IMR-90 (cell line): ENCODE measurements around the gene HNRNPC. TPM values are rescaled to one million over a fixed set of nuclear protein-coding genes. Genes with fewer than 3 reads are reported as not detected.

ENCODE experiments used
- ATAC-seq: fragments of 200-7000 bp; cut with Tn5 transposase; 2 replicates; pipeline ENCODE4 v1.9.1; 2020; ENCODE audit warnings: low read depth, mild to moderate bottlenecking, moderate library complexity
- BruUV-seq: library from RNA; stranded (reverse); fragments of 400-500 nt; replicated peaks from 2 replicates; lab custom pipeline; 2021; lab: Mats Ljungman, UMichigan
- CTCF ChIA-PET: fragments of 300-600 bp; formaldehyde crosslinking; extraction: SDS; loops from one replicate; lab custom pipeline; 2021; ENCODE audit warnings: antibody characterized with exemption; lab: Yijun Ruan, JAX
- POLR2A ChIA-PET: fragments of 300-600 bp; sonication (Branson Sonifier 250); formaldehyde crosslinking; loops from one replicate; lab custom pipeline; 2022; ENCODE audit warnings: antibody characterized with exemption; ENCODE audit not compliant: unreplicated experiment; lab: Charles Lee
- DNase-seq: peaks from one replicate; pipeline ENCODE4 v3.0.0; 2013
- H2AFZ ChIP-seq: replicated peaks from 2 replicates; pipeline ENCODE3; 2013; ENCODE audit warnings: low read length, mild to moderate bottlenecking; ENCODE audit not compliant: poor library complexity
- H2AK5ac ChIP-seq: 2 replicates; pipeline ENCODE4 v1.6.1; 2013; ENCODE audit warnings: low read depth, low read length, inconsistent platforms
- H2AK9ac ChIP-seq: replicated peaks from 2 replicates; pipeline ENCODE3; 2013; ENCODE audit warnings: mild to moderate bottlenecking, low read depth, low read length, moderate library complexity; ENCODE audit not compliant: poor library complexity
- H2BK120ac ChIP-seq: 2 replicates; pipeline ENCODE4 v1.6.1; 2013; ENCODE audit warnings: low read depth, low read length, inconsistent platforms
- H2BK15ac ChIP-seq: 3 replicates; pipeline ENCODE4 v1.6.1; 2013; ENCODE audit warnings: low read depth, low read length, inconsistent platforms
- H2BK20ac ChIP-seq: 2 replicates; pipeline ENCODE4 v1.6.1; 2013; ENCODE audit warnings: low read depth, mild to moderate bottlenecking, inconsistent platforms, low read length, moderate library complexity
- H2BK5ac ChIP-seq: 2 replicates; pipeline ENCODE4 v1.6.1; 2013; ENCODE audit warnings: mild to moderate bottlenecking, low read depth, low read length, inconsistent platforms; ENCODE audit not compliant: poor library complexity, severe bottlenecking
- H3K14ac ChIP-seq: replicated peaks from 2 replicates; pipeline ENCODE4 v1.6.1; 2013; ENCODE audit warnings: low read depth, low read length, inconsistent platforms
- H3K18ac ChIP-seq: 2 replicates; pipeline ENCODE4 v1.6.1; 2013; ENCODE audit warnings: low read depth, low read length, control low read depth
- H3K23ac ChIP-seq: 2 replicates; pipeline ENCODE4 v1.6.1; 2013; ENCODE audit warnings: low read depth, low read length, inconsistent platforms
- H3K27ac ChIP-seq: 2 replicates; pipeline ENCODE4 v1.5.1; 2013; ENCODE audit warnings: mild to moderate bottlenecking, control low read depth, low read length; ENCODE audit not compliant: insufficient read depth
- H3K27me3 ChIP-seq: 2 replicates; pipeline ENCODE4 v1.6.1; 2013; ENCODE audit warnings: low read length; ENCODE audit not compliant: control insufficient read depth, insufficient read depth
- H3K36me3 ChIP-seq: 2 replicates; pipeline ENCODE4 v1.6.1; 2013; ENCODE audit warnings: low read length, mixed read lengths; ENCODE audit not compliant: control insufficient read depth, insufficient read depth
- H3K4ac ChIP-seq: 2 replicates; pipeline ENCODE4 v1.6.1; 2013; ENCODE audit warnings: low read depth, low read length, inconsistent platforms
- H3K4me1 ChIP-seq: 2 replicates; pipeline ENCODE4 v1.6.1; 2013; ENCODE audit warnings: low read length, mixed read lengths; ENCODE audit not compliant: control insufficient read depth, insufficient read depth
- H3K4me2 ChIP-seq: 2 replicates; pipeline ENCODE4 v1.6.1; 2013; ENCODE audit warnings: low read depth, mild to moderate bottlenecking, control low read depth, low read length, moderate library complexity
- H3K4me3 ChIP-seq: 2 replicates; pipeline ENCODE4 v1.5.1; 2013; ENCODE audit warnings: low read depth, mild to moderate bottlenecking, control low read depth, low read length, moderate library complexity; ENCODE audit not compliant: insufficient read depth
- H3K56ac ChIP-seq: 2 replicates; pipeline ENCODE4 v1.6.1; 2013; ENCODE audit warnings: low read length, inconsistent platforms; ENCODE audit not compliant: insufficient read depth; ENCODE audit errors: extremely low read depth
- H3K79me1 ChIP-seq, 2 experiments: 2 replicates each; pipeline ENCODE4 v1.6.1; 2013; ENCODE audit warnings: low read length in 2 of 2, inconsistent platforms in 1 of 2, low read depth in 1 of 2
- H3K9ac ChIP-seq: 2 replicates; pipeline ENCODE4 v1.6.1; 2013; ENCODE audit warnings: low read depth, low read length, control low read depth
- H3K9me1 ChIP-seq: 2 replicates; pipeline ENCODE4 v1.6.1; 2013; ENCODE audit warnings: low read length, inconsistent platforms; ENCODE audit not compliant: insufficient read depth
- H3K9me3 ChIP-seq: 2 replicates; pipeline ENCODE4 v1.6.1; 2013; ENCODE audit warnings: low read length; ENCODE audit not compliant: control insufficient read depth, insufficient read depth
- H4K20me1 ChIP-seq: 2 replicates; pipeline ENCODE4 v1.6.1; 2013; ENCODE audit warnings: low read length, inconsistent platforms; ENCODE audit not compliant: insufficient read depth
- H4K5ac ChIP-seq: 2 replicates; pipeline ENCODE4 v1.6.1; 2013; ENCODE audit warnings: mild to moderate bottlenecking, low read depth, low read length, control low read depth
- H4K8ac ChIP-seq, 2 experiments: 2 replicates each; pipeline ENCODE4 v1.6.1; 2013; ENCODE audit warnings: low read depth in 2 of 2, low read length in 2 of 2, control low read depth in 1 of 2, inconsistent platforms in 1 of 2
- H4K91ac ChIP-seq: 2 replicates; pipeline ENCODE4 v1.6.1; 2013; ENCODE audit warnings: low read depth, low read length, inconsistent platforms; ENCODE audit not compliant: insufficient read depth
- BHLHE40 ChIP-seq: fragments of 150-350 bp; IDR thresholded peaks from 2 replicates; pipeline ENCODE4 v1.6.1; 2016; ENCODE audit warnings: mild to moderate bottlenecking, low read depth, low read length
- CEBPB ChIP-seq: IDR thresholded peaks from 2 replicates; pipeline ENCODE4 v1.6.1; 2012; ENCODE audit warnings: low read depth, low read length, improper control_type of control experiment
- CHD1 ChIP-seq: IDR thresholded peaks from 2 replicates; pipeline ENCODE4 v1.6.1; 2012; ENCODE audit warnings: low read depth, low read length, improper control_type of control experiment
- CTCF ChIP-seq: conservative IDR thresholded peaks from 2 replicates; pipeline ENCODE4 v1.5.1; 2012; ENCODE audit warnings: mild to moderate bottlenecking, low read depth, low read length, improper control_type of control experiment
- ELK1 ChIP-seq: fragments of 150-350 bp; IDR thresholded peaks from 2 replicates; pipeline ENCODE4 v1.6.1; 2016; ENCODE audit warnings: low read depth, mild to moderate bottlenecking, low read length, moderate library complexity, borderline replicate concordance
- FOS ChIP-seq: fragments of 150-350 bp; IDR thresholded peaks from 2 replicates; pipeline ENCODE4 v1.6.1; 2016; ENCODE audit warnings: low read depth, low read length
- MAFK ChIP-seq: IDR thresholded peaks from 2 replicates; pipeline ENCODE4 v1.6.1; 2012; ENCODE audit warnings: low read depth, low read length, improper control_type of control experiment
- MAZ ChIP-seq: IDR thresholded peaks from 2 replicates; pipeline ENCODE4 v1.6.1; 2012; ENCODE audit warnings: low read depth, mild to moderate bottlenecking, low read length, improper control_type of control experiment, moderate library complexity, borderline replicate concordance
- MXI1 ChIP-seq: IDR thresholded peaks from 2 replicates; pipeline ENCODE4 v1.6.1; 2012; ENCODE audit warnings: low read depth, mild to moderate bottlenecking, low read length, moderate library complexity, borderline replicate concordance
- NFE2L2 ChIP-seq: fragments of 150-350 bp; IDR thresholded peaks from 2 replicates; pipeline ENCODE4 v1.6.1; 2016; ENCODE audit warnings: low read depth, mild to moderate bottlenecking, low read length
- POLR2A ChIP-seq: IDR thresholded peaks from 2 replicates; pipeline ENCODE4 v1.6.1; 2012; ENCODE audit warnings: mild to moderate bottlenecking, low read depth, low read length
- RAD21 ChIP-seq: IDR thresholded peaks from 2 replicates; pipeline ENCODE4 v1.6.1; 2012; ENCODE audit warnings: low read length, improper control_type of control experiment
- RCOR1 ChIP-seq: IDR thresholded peaks from 2 replicates; pipeline ENCODE4 v1.6.1; 2012; ENCODE audit warnings: mild to moderate bottlenecking, low read length, improper control_type of control experiment; ENCODE audit not compliant: insufficient replicate concordance
- RFX5 ChIP-seq: IDR thresholded peaks from 2 replicates; pipeline ENCODE4 v1.8.0; 2012; ENCODE audit warnings: low read depth, mild to moderate bottlenecking, low read length, moderate library complexity
- SMC3 ChIP-seq: fragments of 150-350 bp; IDR thresholded peaks from 2 replicates; pipeline ENCODE4 v1.6.1; 2016; ENCODE audit warnings: low read depth, mild to moderate bottlenecking, antibody characterized with exemption, low read length, moderate library complexity
- USF2 ChIP-seq: fragments of 150-350 bp; IDR thresholded peaks from 2 replicates; pipeline ENCODE4 v1.6.1; 2017; ENCODE audit warnings: mild to moderate bottlenecking, antibody characterized with exemption, low read length, low read depth
- WGBS, 2 experiments: methylation state at CpG; one replicate each; pipeline versions ENCODE4 v1.1.5 to v1.1.7; 2013; ENCODE audit warnings: missing lambda C conversion rate in 2 of 2; ENCODE audit not compliant: insufficient read length in 1 of 2; ENCODE audit errors: extremely low coverage in 2 of 2; 5-methylcytosine and 5-hydroxymethylcytosine counted together
- dilution Hi-C: fragments of 300-500 bp; cut with HindIII; formaldehyde crosslinking; loops from one replicate; pipeline ENCODE4 v1.14.3; 2018; ENCODE audit warnings: low sequenced_read_pairs; ENCODE audit not compliant: unreplicated experiment
- in situ Hi-C: fragments of 300-500 bp; cut with MboI; formaldehyde crosslinking; loops from 3 replicates; pipeline ENCODE4 v1.14.3; 2019; ENCODE audit warnings: low sequenced_read_pairs, inconsistent platforms, mixed read lengths
- intact Hi-C: fragments of 100-400 bp; cut with micrococcal nuclease; formaldehyde crosslinking; loops from 2 replicates; pipeline ENCODE4 v1.10.0; 2022
- polyA plus RNA-seq, 3 experiments: library from polyadenylated mRNA; depleted of rRNA; stranded (reverse); fragments of >200 nt; gene quantifications; 2 replicates each; pipeline ENCODE4 v1.2.3, GENCODE V29; 2012; ENCODE audit warnings: low replicate concordance in 1 of 3
- total RNA-seq: library from RNA; depleted of rRNA; stranded (reverse); fragments of >200 nt; gene quantifications from 2 replicates; pipeline ENCODE4 v1.2.3, GENCODE V29; 2012

The HNRNPC gene
- total and polyA plus RNA-seq, 2 of the 4 experiments (the other 2 are of a cell fraction): 308 to 615 TPM

- no peak overlapping the region for H3K14ac ChIP-seq
- no peak overlapping the region for H4K8ac ChIP-seq
- ATAC-seq (no peak), DNase-seq (no peak)
- in situ Hi-C loops (no loop called here), dilution Hi-C loops (no loop called here), intact Hi-C loops (no loop called here)
- no peaks in the 10 kb centered on the region for H3K36me3 ChIP-seq
- no peak overlapping the region for H3K27ac ChIP-seq
- H3K4me1 ChIP-seq: no peaks in the 10 kb centered on the region
- ChIA-PET CTCF (no interaction called here), POLR2A (no interaction called here)
- no peak overlapping the region for H4K5ac ChIP-seq
- no peak overlapping the region for H3K4me3 ChIP-seq
- H2AK9ac ChIP-seq: no peak overlapping the region
- H3K18ac ChIP-seq: no peak overlapping the region
- no peak overlapping the region for H3K4ac ChIP-seq
- no peak overlapping the region for H2BK5ac ChIP-seq
- H4K91ac ChIP-seq: no peak overlapping the region
- TF ChIP-seq MXI1 (no peak), RCOR1 (no peak), CEBPB (no peak), ELK1 (no peak), RFX5 (no peak), SMC3 (no peak), CHD1 (no peak), MAFK (no peak), USF2 (no peak), FOS (no peak), MAZ (no peak), BHLHE40 (no peak), NFE2L2 (no peak), POLR2A (no peak), RAD21 (no peak), CTCF (no peak)
- H2BK120ac ChIP-seq: no peak overlapping the region
- H2AK5ac ChIP-seq: no peak overlapping the region
- no peak overlapping the region for H2AFZ ChIP-seq
- no peak overlapping the region for H3K56ac ChIP-seq
- no peaks in the 10 kb centered on the region for H4K20me1 ChIP-seq
- BruUV-seq: no TSS peak
- H3K9me1 ChIP-seq: no peaks in the 10 kb centered on the region
- no peaks in the 10 kb centered on the region for H3K9me3 ChIP-seq
- H3K9ac ChIP-seq: no peak overlapping the region
- no peak overlapping the region for H3K23ac ChIP-seq
- no peaks in the 10 kb centered on the region for H3K27me3 ChIP-seq
- WGBS, 2 experiments: 100% methylated on average over 5 of the region's 9 CpGs; no CpG with 5 or more reads in 1 of the 2 experiments
- H3K79me1 ChIP-seq: no peaks in the 10 kb centered on the region
- no peak overlapping the region for H3K4me2 ChIP-seq
- H2BK20ac ChIP-seq: no peak overlapping the region
- no peak overlapping the region for H2BK15ac ChIP-seq
Measured at GRCh38 chr14:21275261-21275858, 6.1 kb upstream of the HNRNPC start.
